NB4 (cell line): ENCODE results near the gene BRD3.

Experiments used
- DNase-seq: peaks from one replicate; pipeline ENCODE4 v3.0.0; 2010; ENCODE audit warnings: low read depth
- H3K4me3 ChIP-seq: one replicate; pipeline ENCODE4 v1.5.1; 2011; ENCODE audit warnings: mild to moderate bottlenecking, low read depth, low read length, moderate library complexity
- MAX ChIP-seq: IDR thresholded peaks from 2 replicates; pipeline ENCODE4 v1.6.1; 2011; ENCODE audit warnings: low read depth, low read length
- MYC ChIP-seq: IDR thresholded peaks from 2 replicates; pipeline ENCODE4 v1.6.1; 2011; ENCODE audit warnings: low read depth, low read length
- POLR2A ChIP-seq: IDR thresholded peaks from 2 replicates; pipeline ENCODE4 v1.6.1; 2011; ENCODE audit warnings: mild to moderate bottlenecking; ENCODE audit not compliant: insufficient read length; ENCODE audit errors: extremely low read depth
- TF ChIP-seq, protein P1 (sequence below): IDR thresholded peaks from one replicate; pipeline ENCODE4 v1.5.1; 2012; ENCODE audit warnings: low read depth, low read length

The BRD3 gene

DNA sequence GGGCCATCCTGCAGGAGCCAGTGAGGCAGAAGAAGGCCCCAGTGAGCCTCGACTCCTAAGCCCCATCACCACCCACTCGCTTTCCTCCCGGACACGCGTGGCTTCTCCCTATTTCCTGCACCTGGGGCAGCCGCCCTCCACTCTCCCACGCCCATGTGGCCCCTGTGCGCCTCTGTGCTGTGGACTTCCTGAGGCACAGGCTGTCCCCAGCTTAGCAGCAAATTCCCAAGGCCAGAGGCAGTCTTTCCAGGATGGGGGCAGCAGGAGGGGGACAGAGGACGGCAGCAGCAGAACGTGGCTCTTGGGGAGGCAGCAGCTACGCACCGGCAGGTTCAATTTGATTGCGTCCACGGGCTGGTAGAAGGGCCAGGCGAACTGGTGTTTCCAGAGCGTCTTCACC, 14.9 kb downstream of the BRD3 start:
- no peak for DNase-seq
- TF ChIP-seq, protein P1, sequence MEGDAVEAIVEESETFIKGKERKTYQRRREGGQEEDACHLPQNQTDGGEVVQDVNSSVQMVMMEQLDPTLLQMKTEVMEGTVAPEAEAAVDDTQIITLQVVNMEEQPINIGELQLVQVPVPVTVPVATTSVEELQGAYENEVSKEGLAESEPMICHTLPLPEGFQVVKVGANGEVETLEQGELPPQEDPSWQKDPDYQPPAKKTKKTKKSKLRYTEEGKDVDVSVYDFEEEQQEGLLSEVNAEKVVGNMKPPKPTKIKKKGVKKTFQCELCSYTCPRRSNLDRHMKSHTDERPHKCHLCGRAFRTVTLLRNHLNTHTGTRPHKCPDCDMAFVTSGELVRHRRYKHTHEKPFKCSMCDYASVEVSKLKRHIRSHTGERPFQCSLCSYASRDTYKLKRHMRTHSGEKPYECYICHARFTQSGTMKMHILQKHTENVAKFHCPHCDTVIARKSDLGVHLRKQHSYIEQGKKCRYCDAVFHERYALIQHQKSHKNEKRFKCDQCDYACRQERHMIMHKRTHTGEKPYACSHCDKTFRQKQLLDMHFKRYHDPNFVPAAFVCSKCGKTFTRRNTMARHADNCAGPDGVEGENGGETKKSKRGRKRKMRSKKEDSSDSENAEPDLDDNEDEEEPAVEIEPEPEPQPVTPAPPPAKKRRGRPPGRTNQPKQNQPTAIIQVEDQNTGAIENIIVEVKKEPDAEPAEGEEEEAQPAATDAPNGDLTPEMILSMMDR, result no peak
- no peak overlapping the region for H3K4me3 ChIP-seq

- H3K4me3 ChIP-seq, result no peak overlapping the region
- TF ChIP-seq MAX, result no peak
- no peak for TF ChIP-seq MYC
- TF ChIP-seq, protein P1, result no peak
- no peak for TF ChIP-seq POLR2A
- no peak for DNase-seq
Observed at GRCh38 chr9:134052491-134052890, 15.3 kb downstream of the BRD3 start.

- no peak overlapping the region for H3K4me3 ChIP-seq
- DNase-seq, result no peak
- TF ChIP-seq POLR2A (no peak), MYC (no peak), MAX (no peak)
- TF ChIP-seq, protein P1, result no peak
Observed at GRCh38 chr9:134051319-134051718, 16.5 kb downstream of the BRD3 start.

DNA sequence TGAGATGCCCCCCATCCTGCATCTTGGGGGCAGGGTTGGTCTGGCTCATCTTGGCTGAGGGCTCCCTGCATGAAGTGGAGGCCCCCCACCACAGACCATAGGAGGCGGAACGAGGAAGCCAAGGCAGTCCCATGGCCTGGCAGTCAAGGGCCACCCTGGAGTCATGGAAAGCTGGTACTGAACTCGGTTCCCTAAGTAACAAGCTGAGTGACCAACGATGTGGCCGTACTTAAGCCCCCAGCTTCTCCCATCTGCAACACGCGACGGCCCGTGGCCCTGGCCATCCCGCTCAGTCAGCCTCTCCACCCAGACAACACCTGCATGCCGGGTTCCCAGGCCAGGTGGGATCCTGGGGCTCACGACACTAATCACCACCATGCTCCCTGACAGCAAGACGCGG, 17.1 kb downstream of the BRD3 start:
- TF ChIP-seq, protein P1, result no peak
- TF ChIP-seq MYC (no peak), POLR2A (no peak), MAX (no peak)
- H3K4me3 ChIP-seq, result no peak overlapping the region
- DNase-seq, result no peak

DNA sequence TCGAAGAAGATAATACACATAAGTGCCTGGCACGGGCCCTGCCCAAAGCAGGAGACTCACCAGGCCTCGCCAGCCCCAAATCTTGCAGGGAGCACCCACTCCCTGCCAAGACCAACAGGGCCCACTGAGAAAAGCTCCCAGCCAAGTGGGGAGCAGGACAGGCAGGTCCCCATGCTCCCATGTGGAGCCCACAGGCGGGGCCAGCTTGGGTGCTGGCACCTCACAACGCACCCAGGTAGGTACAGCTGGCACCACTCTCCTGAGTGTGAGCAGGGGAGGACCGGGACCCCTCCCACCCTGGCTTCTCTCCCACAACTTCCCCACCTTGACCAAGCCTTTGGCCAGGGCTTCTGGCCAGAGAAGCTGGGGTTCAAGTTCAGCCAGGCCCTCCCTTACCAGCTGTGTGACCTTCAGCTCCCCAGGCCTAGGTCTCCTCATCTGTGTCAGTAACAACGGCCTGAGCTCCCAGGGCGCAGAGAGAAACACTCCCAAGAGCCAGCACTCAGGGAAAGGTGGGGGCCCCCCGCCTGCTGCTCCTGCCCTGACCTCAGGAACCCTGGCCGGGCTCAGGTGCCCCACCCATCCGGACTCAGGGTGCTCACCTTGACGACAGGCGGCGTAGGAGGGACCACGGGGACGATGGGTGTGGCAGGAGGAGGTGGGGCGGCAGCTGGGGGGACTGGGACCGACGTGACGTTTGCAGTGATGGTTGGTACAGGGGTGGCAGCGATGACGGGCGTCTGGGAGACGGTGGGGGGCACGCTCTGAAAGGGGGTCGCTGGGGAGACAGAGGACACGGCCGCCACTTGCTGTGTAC, 17.8 kb downstream of the BRD3 start:
- no peak overlapping the region for H3K4me3 ChIP-seq
- DNase-seq, result no peak
- TF ChIP-seq MAX, result no peak
- TF ChIP-seq, protein P1, result no peak
- no peak for TF ChIP-seq MYC
- TF ChIP-seq POLR2A, result no peak

- no peak for DNase-seq
- TF ChIP-seq POLR2A, result no peak
- TF ChIP-seq, protein P1, result no peak
- no peak overlapping the region for H3K4me3 ChIP-seq
Observed at GRCh38 chr9:134049236-134049635, 18.6 kb downstream of the BRD3 start.
